ENCODE data around the gene KIF4A.

DNA sequence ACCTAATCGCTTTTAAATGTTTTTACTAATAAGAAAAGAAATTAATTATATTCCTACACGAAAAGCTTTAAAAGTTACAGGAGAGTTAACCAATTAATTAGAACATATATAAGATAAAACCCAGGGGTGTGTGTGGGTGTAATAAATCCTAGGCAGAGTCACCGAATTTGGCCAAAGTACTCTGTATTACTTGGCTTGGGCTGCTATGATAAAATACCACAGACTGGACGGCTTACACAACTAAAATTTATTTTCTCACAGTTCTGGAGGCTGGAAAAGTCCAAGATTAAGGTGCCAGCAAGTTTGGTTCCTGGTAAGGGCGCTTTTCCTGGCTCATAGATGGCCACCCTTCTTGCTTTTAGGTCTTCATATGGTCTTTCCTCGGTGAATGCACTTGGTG, 45.0 kb upstream of the KIF4A start:
- TF ChIP-seq CTCF (IDR thresholded peaks at IDR 0.05; ENCODE audit: low read depth, low read length, poor library complexity, severe bottlenecking): no peak
- TF ChIP-seq EZH2phosphoT487 (IDR thresholded peaks at IDR 0.05; ENCODE audit: borderline replicate concordance, low read length): no peak

All from DOHH2 (cell line).